OCI-LY3 (cell line): ENCODE results near the gene BIRC5.

Experiments
- H2AFZ ChIP-seq: fragments of 200-600, 300-600 bp; shearing (Covaris generic); 2 replicates; pipeline ENCODE4 v1.6.0; 2014; ENCODE audit warnings: antibody characterized with exemption, low read depth, low read length
- H3K27ac ChIP-seq: fragments of 200-600, 300-600 bp; sonication (generic); 2 replicates; pipeline ENCODE4 v1.5.1; 2014; ENCODE audit warnings: mild to moderate bottlenecking, low read length, moderate library complexity, mixed read lengths
- H3K27me3 ChIP-seq: fragments of 200-600, 300-600 bp; sonication (generic); 2 replicates; pipeline ENCODE4 v1.6.1; 2014; ENCODE audit warnings: low read depth, low read length, mixed read lengths
- H3K36me3 ChIP-seq: fragments of 200-600, 300-600 bp; sonication (generic); replicated peaks from 2 replicates; pipeline ENCODE3; 2014; ENCODE audit warnings: low read depth, low read length, mixed read lengths
- H3K4me1 ChIP-seq: fragments of 300-600, 200-600 bp; sonication (generic); 2 replicates; pipeline ENCODE4 v1.6.1; 2014; ENCODE audit warnings: low read length, mixed read lengths
- H3K4me2 ChIP-seq: fragments of 200-600, 300-600 bp; sonication (generic); 2 replicates; pipeline ENCODE4 v1.6.1; 2014; ENCODE audit warnings: low read length, mixed read lengths
- H3K4me3 ChIP-seq: fragments of 300-600, 200-600 bp; sonication (generic); 2 replicates; pipeline ENCODE4 v1.5.1; 2014; ENCODE audit warnings: antibody characterized with exemption, mild to moderate bottlenecking, low read length, moderate library complexity
- H3K79me2 ChIP-seq: fragments of 300-600, 200-600 bp; shearing (Covaris generic); 2 replicates; pipeline ENCODE4 v1.6.1; 2014; ENCODE audit warnings: mild to moderate bottlenecking, low read length, mixed read lengths
- H3K9ac ChIP-seq: fragments of 300-600, 200-600 bp; shearing (Covaris generic); 2 replicates; pipeline ENCODE4 v1.6.0; 2014; ENCODE audit warnings: mild to moderate bottlenecking, low read length, moderate library complexity
- H3K9me3 ChIP-seq: fragments of 200-600, 300-600 bp; shearing (Covaris generic); 2 replicates; pipeline ENCODE4 v1.6.1; 2014; ENCODE audit warnings: low read length, mixed read lengths; ENCODE audit not compliant: insufficient read depth
- H4K20me1 ChIP-seq: fragments of 200-600, 300-600 bp; sonication (generic); 2 replicates; pipeline ENCODE4 v1.6.1; 2016; ENCODE audit warnings: low read length, mixed read lengths; ENCODE audit not compliant: insufficient read depth
- EZH2phosphoT487 ChIP-seq: fragments of 200-600 bp; shearing (Covaris generic); IDR thresholded peaks from 2 replicates; pipeline ENCODE4 v1.6.1; 2018; ENCODE audit warnings: antibody characterized with exemption, mixed run types, low read depth
- TF ChIP-seq, protein P1 (sequence below): fragments of 200-600, 300-600 bp; sonication (generic); IDR thresholded peaks from 2 replicates; pipeline ENCODE4 v1.5.1; 2014; ENCODE audit warnings: antibody characterized with exemption, low read length, low read depth

The BIRC5 gene

DNA sequence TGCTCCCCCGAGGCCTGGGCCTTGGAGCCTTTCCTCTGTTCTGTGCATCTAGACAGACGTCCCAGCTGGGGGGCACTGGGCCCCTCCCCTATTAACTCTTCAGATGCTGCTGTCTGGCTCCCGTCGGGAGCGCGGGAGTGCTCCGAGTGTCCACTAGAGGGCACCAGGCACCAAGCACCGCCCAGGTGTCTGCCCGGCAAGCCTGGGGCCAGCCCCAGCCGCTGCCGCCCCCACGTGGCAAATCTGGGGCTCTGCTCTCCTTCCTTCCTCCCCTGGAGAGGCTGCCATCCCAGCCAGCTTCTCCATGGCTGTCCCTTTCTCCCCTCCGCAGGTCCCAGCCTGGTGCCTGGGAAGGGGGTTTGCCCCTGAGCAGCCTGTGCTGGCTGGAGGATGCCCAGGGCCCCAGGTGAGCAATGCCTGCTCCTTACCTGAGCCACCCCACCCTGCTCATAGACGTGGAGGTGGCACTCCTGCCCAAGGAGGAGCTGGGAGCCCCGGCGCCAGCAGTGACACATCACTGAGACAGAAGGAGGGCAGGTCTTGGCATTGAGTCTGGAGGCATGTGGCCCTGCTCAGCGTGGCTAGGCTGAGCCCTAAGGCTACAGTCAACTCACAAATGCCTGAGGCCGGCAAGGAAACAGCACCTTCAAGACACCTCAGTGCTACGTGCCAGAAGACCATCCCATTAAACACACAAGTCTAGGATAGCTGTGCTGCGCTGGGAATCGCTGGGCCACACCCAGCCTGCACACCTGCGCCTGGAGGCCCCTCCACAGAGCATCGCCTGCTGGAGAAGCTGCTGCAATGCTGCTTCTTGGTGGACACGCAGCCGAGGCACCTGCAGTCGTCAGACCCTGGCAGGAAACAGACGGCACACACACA, 37.1 kb downstream of the BIRC5 start:
- Histone ChIP-seq H3K9ac (no peak overlapping the region), H3K4me2 (peak overlapping the region; percentile 49), H3K9me3 (no peaks in the 10 kb centered on the region), H3K36me3 (no peaks in the 10 kb centered on the region), H3K27ac (no peak overlapping the region), H3K79me2 (no peaks in the 10 kb centered on the region), H3K27me3 (peaks cover 17% of the 10 kb centered on the region), H4K20me1 (no peaks in the 10 kb centered on the region), H3K4me1 (peaks cover 33% of the 10 kb centered on the region), H2AFZ (no peak overlapping the region), H3K4me3 (peak overlapping the region; percentile 19; the same call in 1 of the 2 replicates)
- no peak for TF ChIP-seq EZH2phosphoT487
- TF ChIP-seq, protein P1, sequence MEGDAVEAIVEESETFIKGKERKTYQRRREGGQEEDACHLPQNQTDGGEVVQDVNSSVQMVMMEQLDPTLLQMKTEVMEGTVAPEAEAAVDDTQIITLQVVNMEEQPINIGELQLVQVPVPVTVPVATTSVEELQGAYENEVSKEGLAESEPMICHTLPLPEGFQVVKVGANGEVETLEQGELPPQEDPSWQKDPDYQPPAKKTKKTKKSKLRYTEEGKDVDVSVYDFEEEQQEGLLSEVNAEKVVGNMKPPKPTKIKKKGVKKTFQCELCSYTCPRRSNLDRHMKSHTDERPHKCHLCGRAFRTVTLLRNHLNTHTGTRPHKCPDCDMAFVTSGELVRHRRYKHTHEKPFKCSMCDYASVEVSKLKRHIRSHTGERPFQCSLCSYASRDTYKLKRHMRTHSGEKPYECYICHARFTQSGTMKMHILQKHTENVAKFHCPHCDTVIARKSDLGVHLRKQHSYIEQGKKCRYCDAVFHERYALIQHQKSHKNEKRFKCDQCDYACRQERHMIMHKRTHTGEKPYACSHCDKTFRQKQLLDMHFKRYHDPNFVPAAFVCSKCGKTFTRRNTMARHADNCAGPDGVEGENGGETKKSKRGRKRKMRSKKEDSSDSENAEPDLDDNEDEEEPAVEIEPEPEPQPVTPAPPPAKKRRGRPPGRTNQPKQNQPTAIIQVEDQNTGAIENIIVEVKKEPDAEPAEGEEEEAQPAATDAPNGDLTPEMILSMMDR = peak; percentile 97

DNA sequence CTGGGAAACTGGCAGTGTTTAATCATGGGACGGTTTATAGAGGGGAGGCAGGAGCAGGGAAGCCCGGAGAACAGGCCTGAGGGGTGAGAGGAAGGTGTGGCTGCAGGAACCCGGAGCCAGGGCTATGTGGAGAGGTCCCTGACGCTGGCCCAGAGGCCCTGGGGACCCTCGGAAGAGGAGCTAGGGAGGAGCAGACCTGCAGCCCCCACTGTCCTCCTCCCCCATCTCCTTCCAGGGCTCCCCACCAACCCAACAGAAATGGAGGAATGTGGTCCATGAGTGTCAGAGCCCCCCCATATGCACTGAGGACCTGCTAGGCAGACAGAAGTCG, 37.7 kb downstream of the BIRC5 start:
- Histone ChIP-seq H3K27ac (no peak overlapping the region), H2AFZ (no peak overlapping the region), H3K79me2 (no peaks in the 10 kb centered on the region), H3K36me3 (no peaks in the 10 kb centered on the region), H3K9me3 (no peaks in the 10 kb centered on the region), H3K9ac (no peak overlapping the region), H3K4me3 (peak overlapping the region; percentile 19; the same call in 1 of the 2 replicates), H3K27me3 (peaks cover 17% of the 10 kb centered on the region), H3K4me1 (peaks cover 39% of the 10 kb centered on the region), H4K20me1 (no peaks in the 10 kb centered on the region), H3K4me2 (peak overlapping the region; percentile 49)
- TF ChIP-seq, protein P1 = no peak
- no peak for TF ChIP-seq EZH2phosphoT487

DNA sequence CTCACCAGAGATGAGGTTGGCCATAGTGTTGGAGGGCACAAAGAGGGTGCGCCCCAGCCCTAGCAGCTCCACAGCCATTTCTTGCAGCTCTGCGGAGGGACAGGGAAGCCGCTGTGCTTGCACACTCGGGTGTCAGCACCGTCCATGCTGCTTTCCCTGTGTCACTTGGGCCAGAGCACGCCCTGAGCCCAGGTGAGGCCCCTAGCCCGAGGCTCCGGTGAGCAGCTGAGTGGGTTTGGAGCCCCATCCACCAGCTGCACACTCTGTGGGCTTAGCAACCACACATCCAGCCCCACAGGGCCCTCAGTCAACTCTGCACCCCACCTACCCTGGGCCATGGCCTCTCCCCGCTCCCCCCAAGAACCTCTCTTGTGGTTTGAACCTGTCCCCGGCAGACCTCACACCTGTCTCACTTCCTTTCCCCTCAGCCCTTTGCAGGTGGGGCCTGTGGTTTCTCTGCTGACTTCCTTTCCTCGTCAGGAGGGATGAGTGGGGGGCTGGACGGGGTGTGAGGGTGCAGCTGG, 38.1 kb downstream of the BIRC5 start:
- TF ChIP-seq, protein P1 = no peak
- TF ChIP-seq EZH2phosphoT487 = no peak
- Histone ChIP-seq H2AFZ (no peak overlapping the region), H3K79me2 (no peaks in the 10 kb centered on the region), H3K36me3 (no peaks in the 10 kb centered on the region), H3K4me1 (peaks cover 44% of the 10 kb centered on the region), H3K4me3 (peak overlapping the region; percentile 10), H3K9ac (no peak overlapping the region), H3K9me3 (no peaks in the 10 kb centered on the region), H4K20me1 (no peaks in the 10 kb centered on the region), H3K4me2 (peak overlapping the region; percentile 49), H3K27ac (no peak overlapping the region), H3K27me3 (peaks cover 17% of the 10 kb centered on the region)
